ENCODE measurements around the gene UBE2K. TPM values are rescaled to one million over a fixed set of nuclear protein-coding genes. Genes with fewer than 3 reads are reported as not detected.
"Not testable (repeated sequence)": the region's sequence is repeated elsewhere in the genome, so short reads cannot be mapped to it uniquely, and the experiment has no call there.

The UBE2K gene
- total RNA-seq, 2 experiments from 2014 or later = 60.6 to 69.5 TPM

DNA sequence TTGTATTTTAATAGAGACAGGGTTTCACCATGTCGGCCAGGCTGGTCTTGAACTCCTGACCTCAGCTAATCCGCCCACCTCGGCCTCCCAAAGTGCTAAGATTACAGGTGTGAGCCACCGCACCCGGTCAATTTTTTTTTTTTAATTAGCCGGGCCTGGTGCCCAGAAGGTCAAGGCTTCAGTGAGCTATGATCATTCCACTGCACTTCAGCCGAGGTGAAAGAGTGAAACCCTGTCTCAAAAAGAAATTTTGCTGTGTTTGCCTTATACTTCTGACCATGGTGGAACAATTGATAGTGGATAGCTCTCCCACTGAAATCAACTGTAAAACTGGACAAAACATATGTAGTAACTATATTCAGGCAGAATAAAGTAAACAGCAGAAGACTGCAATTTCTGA, 35.3 kb upstream of the UBE2K start:
- CTCF ChIA-PET = interaction anchor here (0.6 kb wide), 2 partner anchors 537 to 882 kb away, joined by 3 to 5 read pairs; no protein-coding TSS in a partner anchor
- intact Hi-C loops (cut with micrococcal nuclease) = no loop called here
- no peaks in the 10 kb centered on the region for H3K36me3 Mint-ChIP-seq (ENCODE audit: low read depth)
- no peaks in the 10 kb centered on the region for H3K4me1 Mint-ChIP-seq (ENCODE audit: low read depth)
- H3K4me3 Mint-ChIP-seq = no peak overlapping the region
- no peak overlapping the region for H3K27ac Mint-ChIP-seq
- DNase-seq = no peak
- no peaks in the 10 kb centered on the region for H3K9me3 Mint-ChIP-seq
- no peaks in the 10 kb centered on the region for H3K27me3 Mint-ChIP-seq (ENCODE audit: low read depth)

- CTCF ChIA-PET = interaction anchor here (0.6 kb wide), 1 partner anchor 22 kb away, joined by 3 read pairs; no protein-coding TSS in a partner anchor
- H3K4me3 Mint-ChIP-seq = no peak overlapping the region
- DNase-seq = no peak
- no peak overlapping the region for H3K27ac Mint-ChIP-seq
- H3K9me3 Mint-ChIP-seq = no peaks in the 10 kb centered on the region
- H3K27me3 Mint-ChIP-seq (ENCODE audit: low read depth) = no peaks in the 10 kb centered on the region
- no peaks in the 10 kb centered on the region for H3K36me3 Mint-ChIP-seq (ENCODE audit: low read depth)
- intact Hi-C loops (cut with micrococcal nuclease) = no loop called here
- no peaks in the 10 kb centered on the region for H3K4me1 Mint-ChIP-seq (ENCODE audit: low read depth)
Observed at GRCh38 chr4:39664828-39665731, 32.9 kb upstream of the UBE2K start.

DNA sequence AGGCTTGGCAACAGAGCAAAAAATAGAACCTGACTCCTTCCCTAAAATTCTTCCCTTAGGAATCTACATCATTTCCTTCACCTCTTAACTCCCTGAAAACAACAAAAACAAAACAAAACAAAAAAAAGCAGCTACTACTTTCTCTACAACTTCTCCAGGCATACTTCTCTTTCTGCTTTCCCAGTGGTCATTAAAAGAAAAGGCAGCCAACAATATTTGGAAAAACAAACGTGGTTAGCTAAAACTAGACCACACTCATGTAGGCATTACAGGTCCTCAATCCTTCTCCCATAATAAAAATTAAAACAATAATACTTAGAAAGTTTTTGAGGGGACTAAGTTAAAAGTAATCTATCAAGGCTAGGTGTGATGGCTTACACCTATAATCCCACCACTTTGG, 30.2 kb upstream of the UBE2K start:
- CTCF ChIA-PET = interaction anchor here (0.5 kb wide), 1 partner anchor 131 kb away, joined by 5 read pairs; no protein-coding TSS in a partner anchor
- intact Hi-C loops (cut with micrococcal nuclease) = no loop called here
- Mint-ChIP-seq H3K4me3 (no peak overlapping the region), H3K9me3 (peaks cover 1% of the 10 kb centered on the region), H3K4me1 (ENCODE audit: low read depth) (no peaks in the 10 kb centered on the region), H3K27ac (no peak overlapping the region), H3K27me3 (ENCODE audit: low read depth) (no peaks in the 10 kb centered on the region), H3K36me3 (ENCODE audit: low read depth) (no peaks in the 10 kb centered on the region)
- DNase-seq = no peak

- CTCF ChIA-PET = no interaction called here
- intact Hi-C loops (cut with micrococcal nuclease) = no loop called here
- no peak for DNase-seq
- Mint-ChIP-seq H3K4me3 (no peak overlapping the region), H3K9me3 (peaks cover 1% of the 10 kb centered on the region), H3K4me1 (ENCODE audit: low read depth) (no peaks in the 10 kb centered on the region), H3K36me3 (ENCODE audit: low read depth) (no peaks in the 10 kb centered on the region), H3K27ac (no peak overlapping the region), H3K27me3 (ENCODE audit: low read depth) (no peaks in the 10 kb centered on the region)
Observed at GRCh38 chr4:39668887-39669286, 29.0 kb upstream of the UBE2K start.

DNA sequence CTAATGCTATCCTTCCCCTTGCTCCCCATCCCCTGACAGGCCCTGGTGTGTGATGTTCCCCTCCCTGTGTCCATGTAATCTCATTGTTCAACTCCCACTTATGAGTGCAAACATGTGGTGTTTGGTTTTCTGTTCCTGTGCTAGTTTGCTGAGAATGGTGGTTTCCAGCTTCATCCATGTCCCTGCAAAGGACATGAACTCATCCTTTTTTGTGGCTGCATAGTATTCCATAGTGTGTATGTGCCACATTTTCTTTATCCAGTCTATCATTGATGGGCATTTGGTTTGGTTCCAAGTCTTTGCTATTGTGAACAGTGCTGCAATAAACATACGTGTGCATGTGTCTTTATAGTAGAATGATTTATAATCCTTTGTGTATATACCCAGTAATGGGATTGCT, 27.6 kb upstream of the UBE2K start:
- H3K4me3 Mint-ChIP-seq; H3K4me1 Mint-ChIP-seq (ENCODE audit: low read depth); H3K27me3 Mint-ChIP-seq (ENCODE audit: low read depth); H3K27ac Mint-ChIP-seq; H3K9me3 Mint-ChIP-seq; H3K36me3 Mint-ChIP-seq (ENCODE audit: low read depth); intact Hi-C loops (cut with micrococcal nuclease); CTCF ChIA-PET; DNase-seq: not testable (repeated sequence)

GRCh38 chr4:39675681-39676080, 22.3 kb upstream of the UBE2K start:
- intact Hi-C loops (cut with micrococcal nuclease); H3K9me3 Mint-ChIP-seq; H3K27me3 Mint-ChIP-seq (ENCODE audit: low read depth); H3K4me1 Mint-ChIP-seq (ENCODE audit: low read depth); DNase-seq; H3K4me3 Mint-ChIP-seq; CTCF ChIA-PET; H3K27ac Mint-ChIP-seq; H3K36me3 Mint-ChIP-seq (ENCODE audit: low read depth): not testable (repeated sequence)

GRCh38 chr4:39681003-39681402, 16.9 kb upstream of the UBE2K start:
- H3K27ac Mint-ChIP-seq; DNase-seq; H3K9me3 Mint-ChIP-seq; H3K4me1 Mint-ChIP-seq (ENCODE audit: low read depth); H3K27me3 Mint-ChIP-seq (ENCODE audit: low read depth); H3K4me3 Mint-ChIP-seq; intact Hi-C loops (cut with micrococcal nuclease); H3K36me3 Mint-ChIP-seq (ENCODE audit: low read depth); CTCF ChIA-PET: not testable (repeated sequence)

GRCh38 chr4:39682138-39682537, 15.8 kb upstream of the UBE2K start:
- no peak overlapping the region for H3K27ac Mint-ChIP-seq
- no peaks in the 10 kb centered on the region for H3K36me3 Mint-ChIP-seq (ENCODE audit: low read depth)
- H3K9me3 Mint-ChIP-seq = no peaks in the 10 kb centered on the region
- CTCF ChIA-PET = no interaction called here
- intact Hi-C loops (cut with micrococcal nuclease) = no loop called here
- no peaks in the 10 kb centered on the region for H3K27me3 Mint-ChIP-seq (ENCODE audit: low read depth)
- no peak for DNase-seq
- H3K4me1 Mint-ChIP-seq (ENCODE audit: low read depth) = no peaks in the 10 kb centered on the region
- H3K4me3 Mint-ChIP-seq = no peak overlapping the region

DNA sequence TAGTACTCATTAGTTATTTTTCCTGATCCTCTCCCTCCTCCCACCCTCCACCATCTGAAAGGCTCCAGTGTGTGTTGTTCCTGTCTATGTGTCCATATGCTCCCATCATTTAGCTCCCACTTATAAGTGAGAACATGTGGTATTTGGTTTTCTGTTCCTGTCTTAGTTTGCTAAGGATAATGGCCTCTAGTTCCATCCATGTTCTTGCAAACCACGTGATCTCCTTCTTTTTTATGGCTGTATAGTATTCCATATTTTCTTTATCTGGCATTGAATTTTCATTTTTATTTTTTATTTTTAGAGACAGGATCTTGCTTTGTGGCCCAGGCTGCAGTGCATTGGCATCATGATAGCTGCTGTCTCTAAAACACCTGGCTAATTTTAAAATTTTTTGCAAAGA, 11.9 kb upstream of the UBE2K start:
- CTCF ChIA-PET = no interaction called here
- intact Hi-C loops (cut with micrococcal nuclease) = no loop called here
- H3K4me3 Mint-ChIP-seq = no peak overlapping the region
- no peak overlapping the region for H3K27ac Mint-ChIP-seq
- DNase-seq = no peak
- H3K36me3 Mint-ChIP-seq (ENCODE audit: low read depth) = no peaks in the 10 kb centered on the region
- H3K27me3 Mint-ChIP-seq (ENCODE audit: low read depth) = no peaks in the 10 kb centered on the region
- H3K4me1 Mint-ChIP-seq (ENCODE audit: low read depth) = no peaks in the 10 kb centered on the region
- no peaks in the 10 kb centered on the region for H3K9me3 Mint-ChIP-seq

GRCh38 chr4:39687014-39687413, 10.9 kb upstream of the UBE2K start:
- H3K27me3 Mint-ChIP-seq (ENCODE audit: low read depth) = no peaks in the 10 kb centered on the region
- no peak for DNase-seq
- H3K27ac Mint-ChIP-seq = no peak overlapping the region
- intact Hi-C loops (cut with micrococcal nuclease) = no loop called here
- H3K9me3 Mint-ChIP-seq = no peaks in the 10 kb centered on the region
- no peaks in the 10 kb centered on the region for H3K4me1 Mint-ChIP-seq (ENCODE audit: low read depth)
- CTCF ChIA-PET = interaction anchor here (0.6 kb wide), 2 partner anchors 22 to 496 kb away, joined by 3 read pairs; no protein-coding TSS in a partner anchor
- H3K36me3 Mint-ChIP-seq (ENCODE audit: low read depth) = no peaks in the 10 kb centered on the region
- H3K4me3 Mint-ChIP-seq = no peak overlapping the region

- intact Hi-C loops (cut with micrococcal nuclease) = no loop called here
- Mint-ChIP-seq H3K27ac (no peak overlapping the region), H3K9me3 (no peaks in the 10 kb centered on the region), H3K36me3 (ENCODE audit: low read depth) (no peaks in the 10 kb centered on the region), H3K4me3 (no peak overlapping the region), H3K27me3 (ENCODE audit: low read depth) (no peaks in the 10 kb centered on the region), H3K4me1 (ENCODE audit: low read depth) (no peaks in the 10 kb centered on the region)
- DNase-seq = no peak
- CTCF ChIA-PET = no interaction called here
Observed at GRCh38 chr4:39689970-39690369, 8.0 kb upstream of the UBE2K start.

DNA sequence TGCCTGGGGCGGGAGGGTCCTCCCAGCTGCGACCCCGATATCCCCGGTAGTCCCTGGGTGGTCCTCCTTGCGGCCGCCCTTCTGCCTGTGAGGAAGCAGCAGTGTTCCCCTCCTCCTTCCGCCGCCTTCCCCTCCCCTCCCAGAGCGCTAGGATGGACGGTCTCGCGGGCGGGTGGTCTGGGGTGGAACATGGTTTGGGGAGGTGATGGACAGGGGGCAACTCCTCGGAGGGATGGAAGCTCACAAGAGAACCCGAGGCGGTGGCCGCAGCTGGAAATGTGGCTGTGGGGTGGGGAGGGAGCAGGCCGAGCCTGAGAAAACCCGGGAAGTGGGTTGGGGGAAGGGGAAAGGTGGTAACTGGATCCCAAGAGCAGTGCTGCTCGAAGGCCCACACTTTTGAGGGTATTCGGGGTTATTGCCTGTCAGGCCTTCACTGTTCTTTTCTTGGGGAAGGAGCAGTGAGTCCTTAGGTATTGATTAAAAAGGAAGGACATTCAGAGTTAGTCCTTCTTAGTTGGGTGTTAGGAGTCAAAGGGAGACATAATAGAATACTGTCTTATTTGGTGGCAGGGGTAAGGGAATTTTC, 581 bp downstream of the UBE2K start:
- DNase-seq = peak; percentile 47

More for the DNA sequence above, 581 bp downstream of the UBE2K start:
- H3K9me3 Mint-ChIP-seq = no peaks in the 10 kb centered on the region
- peaks cover 12% of the 10 kb centered on the region for H3K36me3 Mint-ChIP-seq (ENCODE audit: low read depth)
- peak overlapping the region; percentile 98 for H3K27ac Mint-ChIP-seq
- peaks cover 32% of the 10 kb centered on the region for H3K4me1 Mint-ChIP-seq (ENCODE audit: low read depth)
- intact Hi-C loops (cut with micrococcal nuclease) = loop anchor here (1.0 to 5.0 kb wide), 15 partner anchors 21 to 1210 kb away; partner anchors contain the start of genes N4BP2, PDS5A, RPL9 and TMEM156
- CTCF ChIA-PET = interaction anchor here (1.2 kb wide), 1 partner anchor 280 kb away, joined by 5 read pairs; no protein-coding TSS in a partner anchor
- H3K27me3 Mint-ChIP-seq (ENCODE audit: low read depth) = no peaks in the 10 kb centered on the region
- H3K4me3 Mint-ChIP-seq = peak overlapping the region; percentile 98

All from activated naive CD4-positive, alpha-beta T cell treated with anti-CD3 and anti-CD28 coated beads for 36 hours (primary cell).